HG03432 (cell line): ENCODE measurements around the gene PLCL2.
A peak's percentile ranks its signal among the peaks of the same experiment; 100 is the strongest.

Experiments used
- ATAC-seq: cut with Tn5 transposase; IDR thresholded peaks from one replicate; pipeline ENCODE4 v1.9.1; 2021; ENCODE audit warnings: mild to moderate bottlenecking, moderate library complexity; ENCODE audit not compliant: unreplicated experiment

PLCL2 gene

GRCh38 chr3:16864610-16865313 is 20.0 kb upstream of the PLCL2 start:
- no peak for ATAC-seq

DNA sequence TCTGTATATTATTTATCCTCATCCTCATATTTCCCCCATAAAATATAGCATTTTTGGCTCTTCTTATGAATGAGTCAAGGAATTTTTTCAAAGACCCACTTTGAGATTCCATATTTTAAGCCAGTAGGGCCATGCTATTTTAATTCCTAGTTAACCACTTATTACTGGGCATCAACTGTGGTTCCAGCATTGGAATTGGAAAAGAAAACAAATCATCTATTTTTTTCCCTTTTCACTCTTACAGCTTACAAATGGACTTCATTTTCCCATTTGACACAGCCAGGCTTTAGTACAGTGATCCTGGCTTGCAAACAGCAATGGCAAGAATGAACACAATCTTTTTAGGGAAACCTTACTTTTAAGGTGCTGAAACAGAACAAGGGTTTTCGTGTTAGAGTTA is 19.4 kb upstream of the PLCL2 start:
- no peak for ATAC-seq

DNA sequence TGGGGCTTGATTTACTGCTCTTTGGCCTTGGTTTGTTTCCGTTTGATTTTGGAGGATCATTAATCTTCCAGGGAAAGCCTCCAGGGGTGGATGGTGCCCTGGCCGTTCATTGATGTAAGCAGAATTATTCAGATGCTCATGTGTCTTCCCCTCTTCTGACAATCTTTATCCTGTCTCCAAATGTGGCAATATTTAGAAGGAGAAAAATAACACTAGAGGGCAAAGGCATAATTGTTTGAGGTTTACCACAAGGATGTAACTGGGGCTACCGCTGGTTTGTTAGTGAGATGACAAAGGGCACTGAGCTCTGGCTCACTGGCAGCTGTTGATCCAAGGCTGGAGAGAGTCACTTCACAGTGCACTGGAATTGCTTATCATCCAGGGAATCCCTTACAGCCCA is 18.2 kb upstream of the PLCL2 start:
- ATAC-seq, result no peak

GRCh38 chr3:16868513-16868912 is 16.2 kb upstream of the PLCL2 start:
- ATAC-seq, result no peak

- ATAC-seq, result no peak
Measured at GRCh38 chr3:16869261-16870005, 15.3 kb upstream of the PLCL2 start.

GRCh38 chr3:16871915-16872842 is 12.6 kb upstream of the PLCL2 start:
- ATAC-seq, result no peak

GRCh38 chr3:16873872-16874271 is 10.9 kb upstream of the PLCL2 start:
- no peak for ATAC-seq

DNA sequence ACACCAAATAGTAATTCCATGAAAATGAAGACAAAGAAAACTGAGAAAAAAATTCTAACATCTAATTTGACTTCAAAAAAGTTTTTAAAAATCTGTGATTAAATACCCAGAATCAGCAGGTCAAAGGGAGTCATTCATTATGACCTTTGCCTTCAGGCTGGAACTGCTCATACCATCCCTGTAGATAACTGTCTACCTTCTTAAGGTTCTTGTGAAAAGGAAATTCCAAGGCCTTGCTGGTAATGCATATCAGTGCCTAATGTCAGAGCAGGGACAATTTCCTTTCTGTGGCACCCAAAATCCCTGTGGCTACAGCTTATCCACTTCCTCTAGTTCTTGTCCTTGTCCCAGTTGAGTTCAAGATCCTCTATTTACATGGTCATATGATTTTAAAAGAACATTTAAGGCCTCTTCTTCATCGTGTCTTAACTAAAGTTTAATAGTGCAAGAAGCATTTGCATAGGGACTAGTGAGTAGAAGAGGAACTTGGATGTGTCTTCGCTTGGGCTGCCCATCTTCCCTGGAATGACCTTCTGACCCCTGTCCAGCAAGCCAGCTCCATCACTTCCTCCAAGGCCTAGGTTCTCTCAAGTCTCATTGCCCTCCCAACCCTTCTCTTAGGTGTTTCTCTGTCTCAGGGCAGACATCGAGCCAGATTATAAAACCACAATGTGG is 8.7 kb upstream of the PLCL2 start:
- ATAC-seq, result no peak

GRCh38 chr3:16877505-16877904 is 7.2 kb upstream of the PLCL2 start:
- no peak for ATAC-seq

- ATAC-seq, result no peak
Measured at GRCh38 chr3:16877911-16878310, 6.8 kb upstream of the PLCL2 start.

- no peak for ATAC-seq
Measured at GRCh38 chr3:16881896-16882630, 2.7 kb upstream of the PLCL2 start.

DNA sequence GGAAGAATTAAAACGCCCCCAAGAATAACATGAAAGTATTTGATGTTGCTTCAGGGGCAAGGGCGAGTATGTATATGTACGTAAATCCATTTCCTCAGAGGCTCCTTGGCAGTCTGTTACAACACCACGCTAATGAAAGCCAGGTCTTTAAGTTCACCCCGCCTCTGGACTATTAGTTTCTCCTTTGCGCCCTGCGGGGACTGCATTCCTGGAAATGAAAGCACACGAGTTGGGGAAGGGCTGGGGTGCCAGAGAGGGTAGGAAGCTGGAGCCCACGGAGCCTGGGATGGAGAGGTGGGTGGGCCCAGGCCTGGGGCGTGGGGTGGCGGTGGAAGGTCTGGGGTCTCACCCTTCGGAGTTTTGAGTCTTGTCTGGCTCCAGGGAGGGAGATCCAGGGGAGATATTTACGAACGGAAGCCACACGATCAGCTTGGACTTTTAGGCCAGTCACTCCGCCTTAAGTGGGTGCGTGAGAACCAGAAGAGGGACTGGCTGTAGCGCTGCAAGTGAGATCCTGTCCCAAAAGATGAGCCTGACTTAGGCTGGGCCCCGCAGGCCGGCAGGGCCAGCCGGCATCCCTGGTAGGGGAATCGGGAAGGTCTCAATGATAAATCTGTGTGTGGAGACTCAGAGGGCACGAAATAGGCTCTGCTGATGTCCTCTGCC is 1.6 kb upstream of the PLCL2 start:
- no peak for ATAC-seq

DNA sequence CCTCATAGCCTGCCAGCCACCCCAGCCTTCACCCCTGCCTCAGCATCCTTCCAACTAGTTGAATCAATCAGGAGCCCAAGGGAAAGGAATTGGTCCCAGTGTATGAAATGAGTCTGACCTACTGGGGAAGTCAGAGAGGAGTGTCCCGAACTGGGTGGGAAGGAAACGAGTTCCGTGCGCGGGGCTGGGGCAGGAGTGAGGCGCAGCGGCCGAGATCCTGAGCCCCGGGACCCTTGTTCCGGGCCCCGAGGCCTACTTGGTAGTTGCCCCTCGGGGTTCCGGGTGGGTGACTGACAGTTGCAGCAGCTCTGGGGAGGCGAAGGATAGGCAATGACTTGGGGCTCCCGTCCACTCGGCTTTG is 1.1 kb upstream of the PLCL2 start:
- ATAC-seq, result no peak

DNA sequence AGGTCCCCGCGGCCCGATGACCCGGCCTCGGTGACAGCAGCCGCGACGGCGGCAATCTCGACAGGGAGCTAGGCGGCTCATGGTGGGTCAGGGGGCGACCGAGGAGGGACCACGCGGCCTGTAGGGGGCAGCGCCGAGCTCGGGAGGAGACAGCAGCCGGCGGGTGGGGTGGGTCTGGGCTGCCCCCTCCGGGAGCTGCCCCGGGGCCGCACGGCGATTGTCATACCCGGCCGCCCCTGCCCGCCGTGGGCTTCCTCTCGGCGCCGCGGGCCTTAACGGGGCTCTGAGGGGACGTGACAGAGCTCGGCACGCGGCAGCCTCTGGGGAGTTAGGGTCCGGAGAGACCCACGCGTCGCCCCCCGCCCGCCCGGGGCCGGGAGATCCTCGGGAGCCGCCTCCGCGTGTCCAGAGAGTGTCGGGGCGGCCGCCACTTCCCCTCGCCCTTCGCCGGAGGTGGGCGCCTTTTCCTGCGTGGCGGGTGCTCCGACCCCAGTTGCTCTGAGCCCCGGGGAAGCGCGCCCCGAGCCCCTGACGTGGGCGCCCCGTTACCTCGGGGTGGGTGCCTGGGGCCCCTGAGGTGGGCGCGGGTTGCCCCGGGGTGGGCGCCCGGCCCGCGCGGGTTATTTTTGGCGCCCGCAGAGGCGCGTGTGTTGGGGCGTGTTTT is 539 bp upstream of the PLCL2 start:
- peak; percentile 62 for ATAC-seq

- peak; percentile 28 for ATAC-seq
Measured at GRCh38 chr3:16885593-16886302, 993 bp downstream of the PLCL2 start.

GRCh38 chr3:16886303-16886683 is 1.5 kb downstream of the PLCL2 start:
- no peak for ATAC-seq

- no peak for ATAC-seq
Measured at GRCh38 chr3:16887130-16887529, 2.4 kb downstream of the PLCL2 start.

GRCh38 chr3:16888356-16888755 is 3.6 kb downstream of the PLCL2 start:
- ATAC-seq, result no peak
